Measurements from ENCODE around the gene LRRC28.
A peak's percentile ranks its signal among the peaks of the same experiment; 100 is the strongest.
"Not testable (repeated sequence)": the region's sequence is repeated elsewhere in the genome, so short reads cannot be mapped to it uniquely, and the experiment has no call there.

LRRC28 gene

DNA sequence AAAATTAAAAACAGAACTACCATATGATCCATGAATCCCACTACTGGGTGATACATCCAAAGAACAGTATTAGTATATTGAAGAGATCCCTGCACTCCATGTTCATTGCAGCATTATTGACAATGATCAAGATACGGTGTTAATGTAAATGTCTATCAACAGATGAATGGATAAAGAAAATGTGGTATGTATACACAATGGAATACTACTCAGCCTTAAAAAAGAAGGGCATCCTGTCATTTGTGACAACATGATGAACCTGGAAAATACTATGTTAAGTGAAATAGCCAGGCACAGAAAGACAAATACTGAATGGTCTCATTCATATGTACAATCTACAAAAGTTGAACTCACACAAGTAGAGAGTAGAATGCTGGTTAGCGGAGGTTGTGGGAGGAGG is 18.5 kb upstream of the LRRC28 start:
- H3K4me3 ChIP-seq (ENCODE audit: low read depth, low read length): no peak overlapping the region
- in situ Hi-C loops (cut with HindIII; ENCODE audit: low sequenced_read_pairs): no loop called here
- TF ChIP-seq CTCF (IDR thresholded peaks at IDR 0.05; ENCODE audit: low read depth, low read length): no peak
- DNase-seq (ENCODE audit: low read depth, low spot score): no peak

DNA sequence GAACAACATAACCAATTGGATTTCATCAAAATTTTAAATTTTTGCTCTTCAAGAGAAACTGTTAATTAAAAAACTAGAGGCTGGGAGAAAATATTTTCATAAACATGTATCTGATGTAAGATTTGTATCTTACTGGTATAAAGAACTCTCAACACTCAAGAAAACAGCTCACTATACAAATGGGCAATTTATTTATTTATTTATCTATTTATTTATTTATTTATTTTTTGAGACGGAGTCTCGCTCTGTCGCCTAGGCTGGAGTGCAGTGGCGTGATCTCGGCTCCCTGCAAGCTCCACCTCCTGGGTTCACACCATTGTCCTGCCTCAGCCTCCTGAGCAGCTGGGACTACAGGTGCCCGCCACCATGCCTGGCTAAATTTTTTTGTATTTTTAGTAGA is 17.1 kb upstream of the LRRC28 start:
- DNase-seq (ENCODE audit: low read depth, low spot score); H3K4me3 ChIP-seq (ENCODE audit: low read depth, low read length); in situ Hi-C loops (cut with HindIII; ENCODE audit: low sequenced_read_pairs): not testable (repeated sequence)

DNA sequence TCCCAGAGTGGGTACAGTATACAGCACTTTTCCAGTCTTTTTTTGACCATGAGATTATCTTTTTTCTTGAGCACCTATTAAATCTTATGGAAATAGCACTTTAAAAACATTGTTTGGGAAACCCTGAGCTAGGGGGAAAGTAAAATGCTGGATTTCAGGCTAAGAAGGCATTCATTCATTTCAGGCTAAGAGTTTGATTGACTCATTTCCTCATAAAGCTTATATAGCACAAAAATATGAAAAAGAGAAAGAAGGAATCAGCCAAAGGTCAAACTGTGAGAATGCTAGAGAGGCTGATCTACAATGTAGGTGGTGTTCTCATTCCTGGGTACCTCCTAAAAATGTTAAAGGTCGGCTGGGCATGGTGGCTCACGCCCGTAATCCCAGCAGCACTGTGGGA is 12.4 kb upstream of the LRRC28 start:
- DNase-seq (ENCODE audit: low read depth, low spot score): no peak
- in situ Hi-C loops (cut with HindIII; ENCODE audit: low sequenced_read_pairs): no loop called here
- no peak overlapping the region for H3K4me3 ChIP-seq (ENCODE audit: low read depth, low read length)
- TF ChIP-seq CTCF (IDR thresholded peaks at IDR 0.05; ENCODE audit: low read depth, low read length): no peak

GRCh38 chr15:99239545-99240198 is 11.6 kb upstream of the LRRC28 start:
- peak; percentile 11 for DNase-seq (ENCODE audit: low read depth, low spot score)
- no peak for TF ChIP-seq CTCF (IDR thresholded peaks at IDR 0.05; ENCODE audit: low read depth, low read length)
- no peak overlapping the region for H3K4me3 ChIP-seq (ENCODE audit: low read depth, low read length)
- in situ Hi-C loops (cut with HindIII; ENCODE audit: low sequenced_read_pairs): no loop called here

DNA sequence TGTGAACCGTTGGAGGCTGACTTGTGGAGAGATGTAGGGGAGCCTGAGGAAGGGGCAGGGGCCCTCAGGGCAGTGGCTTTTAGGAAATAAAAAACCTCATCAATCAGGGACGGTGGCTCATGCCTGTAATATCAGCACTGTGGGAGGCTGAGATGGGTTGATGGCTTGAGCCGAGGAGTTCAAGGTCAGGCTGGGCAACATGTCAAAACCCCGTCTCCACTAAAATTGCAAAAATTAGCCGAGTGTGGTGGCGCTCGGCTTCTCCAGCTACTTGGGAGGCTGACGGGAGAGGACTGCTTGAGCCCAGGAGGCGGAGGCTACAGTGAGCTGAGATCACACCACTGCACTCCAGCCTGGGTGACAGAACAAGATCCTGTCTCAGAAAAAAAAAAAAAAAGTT is 9.5 kb upstream of the LRRC28 start:
- no peak for DNase-seq (ENCODE audit: low read depth, low spot score)
- TF ChIP-seq CTCF (IDR thresholded peaks at IDR 0.05; ENCODE audit: low read depth, low read length): no peak
- in situ Hi-C loops (cut with HindIII; ENCODE audit: low sequenced_read_pairs): no loop called here
- no peak overlapping the region for H3K4me3 ChIP-seq (ENCODE audit: low read depth, low read length)

- no peak overlapping the region for H3K4me3 ChIP-seq (ENCODE audit: low read depth, low read length)
- TF ChIP-seq CTCF (IDR thresholded peaks at IDR 0.05; ENCODE audit: low read depth, low read length): no peak
- in situ Hi-C loops (cut with HindIII; ENCODE audit: low sequenced_read_pairs): no loop called here
- DNase-seq (ENCODE audit: low read depth, low spot score): no peak
Measured at GRCh38 chr15:99244306-99244705, 7.0 kb upstream of the LRRC28 start.

GRCh38 chr15:99247062-99247461 is 4.2 kb upstream of the LRRC28 start:
- in situ Hi-C loops (cut with HindIII; ENCODE audit: low sequenced_read_pairs): no loop called here
- no peak overlapping the region for H3K4me3 ChIP-seq (ENCODE audit: low read depth, low read length)
- no peak for DNase-seq (ENCODE audit: low read depth, low spot score)
- TF ChIP-seq CTCF (IDR thresholded peaks at IDR 0.05; ENCODE audit: low read depth, low read length): no peak
